CD4-positive, alpha-beta T cell treated with Interleukin-1 beta for 1 hour (primary cell): ENCODE data around the gene LGALS7.
"Not testable (repeated sequence)": the region's sequence is repeated elsewhere in the genome, so short reads cannot be mapped to it uniquely, and the experiment has no call there.

Source experiments
- DNase-seq, 2 donors: peaks; one replicate each; pipeline ENCODE4 v3.0.0-alpha.2; 2020 to 2022

LGALS7 gene

GRCh38 chr19:38773469-38774177, at the start of gene LGALS7:
LGALS7 (minus strand) TSS chr19:38773517; CDS start chr19:38773492, 25 bp downstream.
- DNase-seq, result no peak

GRCh38 chr19:38821230-38821825, 48.0 kb upstream of the LGALS7 start:
- DNase-seq, result not testable (repeated sequence)

GRCh38 chr19:38819231-38819920, 46.1 kb upstream of the LGALS7 start:
- DNase-seq, result no peak

- DNase-seq, result no peak
Observed at GRCh38 chr19:38817081-38817480, 43.8 kb upstream of the LGALS7 start.

- DNase-seq, result no peak
Observed at GRCh38 chr19:38816131-38816750, 42.9 kb upstream of the LGALS7 start.

GRCh38 chr19:38815059-38816001, 42.0 kb upstream of the LGALS7 start:
- no peak for DNase-seq

- DNase-seq, result not testable (repeated sequence)
Observed at GRCh38 chr19:38813932-38814331, 40.6 kb upstream of the LGALS7 start.

GRCh38 chr19:38813323-38813722, 40.0 kb upstream of the LGALS7 start:
- no peak for DNase-seq

- no peak for DNase-seq
Observed at GRCh38 chr19:38812841-38813320, 39.6 kb upstream of the LGALS7 start, which contains the start of gene LGALS4. LGALS4 (minus strand) TSS chr19:38812945; CDS start chr19:38812886, 59 bp downstream.

GRCh38 chr19:38812009-38812840, 38.9 kb upstream of the LGALS7 start:
- no peak for DNase-seq

GRCh38 chr19:38809592-38810252, 36.4 kb upstream of the LGALS7 start:
- no peak for DNase-seq

- DNase-seq, result no peak
Observed at GRCh38 chr19:38808741-38809140, 35.4 kb upstream of the LGALS7 start.

- DNase-seq, result not testable (repeated sequence)
Observed at GRCh38 chr19:38807374-38808098, 34.2 kb upstream of the LGALS7 start.

GRCh38 chr19:38806371-38806770, 33.1 kb upstream of the LGALS7 start:
- no peak for DNase-seq

- DNase-seq, result no peak
Observed at GRCh38 chr19:38805180-38805579, 31.9 kb upstream of the LGALS7 start.

- DNase-seq, result no peak
Observed at GRCh38 chr19:38803543-38803942, 30.2 kb upstream of the LGALS7 start.

GRCh38 chr19:38801359-38802095, 28.2 kb upstream of the LGALS7 start:
- DNase-seq, result no peak

- DNase-seq, result no peak
Observed at GRCh38 chr19:38800577-38801347, 27.4 kb upstream of the LGALS7 start.
